Body of pancreas (tissue), 4 donors: Measurements from ENCODE around the gene RCC2. TPM values are rescaled to one million over a fixed set of nuclear protein-coding genes. Genes with fewer than 3 reads are reported as not detected.

Experiments used
- ATAC-seq: fragments of 150-250 bp; one replicate; pipeline ENCODE4 v1.9.1; 2016
- DNase-seq, 4 donors: peaks; one replicate each; pipeline ENCODE4 v3.0.0-alpha.2; 2019
- H3K27ac ChIP-seq, 4 donors: fragments of 200-600 bp; sonication (generic); 1 replicate in 3 of 4; 2 replicates in 1 of 4; pipeline versions ENCODE4 v1.5.1 to v1.6.1; 2016 to 2019; ENCODE audit warnings: mild to moderate bottlenecking in 1 of 4, mixed read lengths in 1 of 4, moderate library complexity in 1 of 4
- H3K27me3 ChIP-seq, 2 donors: fragments of 200-600 bp; sonication (generic); one replicate each; pipeline ENCODE4 v1.6.0; 2016; ENCODE audit warnings: mild to moderate bottlenecking in 1 of 2
- H3K36me3 ChIP-seq, 2 donors: fragments of 200-600 bp; sonication (generic); replicated peaks in 1 of 2; 2 replicates each; pipeline ENCODE4 v1.5.1; 2016; ENCODE audit warnings: low read depth in 2 of 2; ENCODE audit not compliant: insufficient read depth in 1 of 2
- H3K4me1 ChIP-seq: fragments of 200-600 bp; sonication (generic); one replicate; pipeline ENCODE4 v1.6.0; 2016
- H3K4me3 ChIP-seq, 2 donors: fragments of 200-600 bp; sonication (generic); 1 replicate in 1 of 2; 2 replicates in 1 of 2; pipeline ENCODE4 v1.5.1; 2016 to 2019
- H3K9me3 ChIP-seq, 3 donors: fragments of 200-600 bp; sonication (generic); 1 replicate in 2 of 3; 2 replicates in 1 of 3; pipeline ENCODE4 v1.5.1; 2016
- CTCF ChIP-seq, 7 experiments: fragments of 450-650 bp in 4 of 7; fragments of 200-600 bp in 3 of 7; sonication (generic) in 3 of 7; IDR thresholded peaks; one replicate each; pipeline ENCODE4 v1.5.1; 2016 to 2019; ENCODE audit warnings: antibody characterized with exemption in 7 of 7
- POLR2A ChIP-seq, 3 donors: fragments of 450-650 bp; IDR thresholded peaks; one replicate each; pipeline ENCODE4 v1.6.1; 2016; ENCODE audit warnings: antibody characterized with exemption in 3 of 3, mild to moderate bottlenecking in 2 of 3
- WGBS, 2 donors: methylation state at CpG; one replicate each; pipeline ENCODE4 v1.1.5; 2017; 5-methylcytosine and 5-hydroxymethylcytosine counted together
- intact Hi-C: fragments of 100-400 bp; cut with DNase I; formaldehyde crosslinking; loops from one replicate; pipeline ENCODE4 v1.15.1; 2023
- total RNA-seq, 2 donors: library from RNA; depleted of rRNA; stranded (reverse); fragments of >200 nt; gene quantifications; one replicate each; pipeline ENCODE4 v1.1.0, GENCODE V29; 2016

Gene RCC2
- total RNA-seq, 2 donors from 2014 or later, result 19.2 to 34.3 TPM

- no peak for DNase-seq
- TF ChIP-seq CTCF (IDR thresholded peaks at IDR 0.05), result no peak
- intact Hi-C loops, result no loop called here
Measured at GRCh38 chr1:17440074-17440826, 773 bp upstream of the RCC2 start.

DNA sequence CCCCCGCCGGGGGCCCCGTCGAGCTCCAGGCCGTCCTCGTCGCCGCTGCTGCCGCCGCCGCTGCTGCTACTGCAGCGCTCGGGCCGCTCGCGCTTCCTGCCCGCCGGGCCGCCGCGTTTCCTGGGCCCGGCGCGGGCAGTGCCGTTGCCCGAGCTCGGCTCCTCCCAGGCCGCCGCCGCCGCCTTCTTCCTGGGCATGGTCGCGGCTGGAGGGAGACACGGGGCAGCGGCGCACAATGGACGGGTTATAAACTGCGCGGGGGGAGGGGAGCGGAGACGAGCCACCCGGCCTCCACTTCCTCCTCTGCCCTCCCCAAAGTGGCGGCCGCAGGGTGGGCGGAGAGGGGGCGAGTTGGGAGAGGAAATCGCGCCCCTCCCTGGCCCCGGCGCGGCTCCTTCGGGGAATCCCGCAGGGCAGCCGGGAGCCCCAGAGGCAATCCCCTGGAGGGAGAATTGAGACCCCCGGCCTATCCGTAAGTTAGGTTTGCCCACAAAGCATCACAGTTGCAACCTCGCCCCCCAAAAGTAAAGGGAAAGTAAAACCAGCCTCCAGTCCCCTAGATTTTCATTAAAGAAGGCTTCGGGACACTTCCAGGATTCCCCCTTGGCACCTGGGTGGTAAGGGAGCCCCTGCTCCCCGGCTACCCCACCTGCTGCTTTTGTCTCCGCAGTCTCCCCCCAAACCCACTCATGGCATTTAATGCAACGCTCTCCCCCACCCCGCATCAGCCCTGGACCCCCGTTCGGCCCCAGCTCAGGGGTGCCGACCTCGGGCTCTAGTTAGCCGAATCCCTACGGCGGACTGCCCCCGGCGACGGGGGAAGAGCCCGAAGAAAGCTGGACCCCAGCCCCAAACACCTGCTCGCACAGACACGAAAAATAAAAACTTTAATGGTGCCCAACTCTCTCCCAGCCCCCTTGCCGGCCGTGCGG lies 893 bp downstream of the RCC2 start:
- Histone ChIP-seq H3K4me1 (peaks cover 23% of the 10 kb centered on the region), H3K4me3 (peak overlapping the region; percentile 59 to 80), H3K36me3 (no peaks in the 10 kb centered on the region), H3K9me3 (no peaks in the 10 kb centered on the region), H3K27me3 (no peaks in the 10 kb centered on the region), H3K27ac (peak overlapping the region; percentile 62 to 87 (median 82))
- peak in 1 of 3 donors; percentile 50 for TF ChIP-seq POLR2A (IDR thresholded peaks at IDR 0.05)
- no peak for TF ChIP-seq CTCF (IDR thresholded peaks at IDR 0.05)
- ATAC-seq (peak; percentile 38), DNase-seq (peak; percentile 54 to 71 (median 64))
- intact Hi-C loops, result no loop called here
- WGBS, 2 donors, result 0 to 2% methylated on average over 19 to 76 of the region's 78 CpGs

More at GRCh38 chr1:17440074-17440826, 773 bp upstream of the RCC2 start:
- no peak overlapping the region for H3K4me3 ChIP-seq
- peaks cover 23% of the 10 kb centered on the region for H3K4me1 ChIP-seq
- 59 to 60% methylated on average over 18 of the region's 18 CpGs for WGBS, 2 donors
- no peak for ATAC-seq
- no peaks in the 10 kb centered on the region for H3K36me3 ChIP-seq
- H3K27ac ChIP-seq, result peak overlapping the region in 3 of 4 donors; percentile 61 to 87 (median 82)
- H3K9me3 ChIP-seq, result no peaks in the 10 kb centered on the region
- no peaks in the 10 kb centered on the region for H3K27me3 ChIP-seq

- Histone ChIP-seq H3K36me3 (no peaks in the 10 kb centered on the region), H3K4me1 (peaks cover 23% of the 10 kb centered on the region), H3K9me3 (no peaks in the 10 kb centered on the region), H3K4me3 (peak overlapping the region in 1 of 2 donors; percentile 80), H3K27ac (peak overlapping the region; percentile 62 to 87 (median 82)), H3K27me3 (no peaks in the 10 kb centered on the region)
- peak; percentile 54 for ATAC-seq
- intact Hi-C loops, result no loop called here
- 0% methylated on average over 67 of the region's 115 CpGs; no CpG with 5 or more reads in 1 of the 2 donors for WGBS, 2 donors
- DNase-seq, result peak; percentile 15 to 48 (median 39)
- no peak for TF ChIP-seq CTCF (IDR thresholded peaks at IDR 0.05)
- TF ChIP-seq POLR2A (IDR thresholded peaks at IDR 0.05), result no peak
Measured at GRCh38 chr1:17437580-17438317, 1.7 kb downstream of the RCC2 start.

GRCh38 chr1:17437260-17437579 lies 2.3 kb downstream of the RCC2 start:
- 20 to 33% methylated on average over 1 to 9 of the region's 9 CpGs for WGBS, 2 donors
- DNase-seq (no peak), ATAC-seq (no peak)
- H3K36me3 ChIP-seq, result no peaks in the 10 kb centered on the region
- peak overlapping the region in 3 of 4 donors; percentile 24 to 87 (median 62) for H3K27ac ChIP-seq
- peaks cover 23% of the 10 kb centered on the region for H3K4me1 ChIP-seq
- intact Hi-C loops, result no loop called here
- peak in 1 of 3 donors; percentile 6 for TF ChIP-seq POLR2A (IDR thresholded peaks at IDR 0.05)
- TF ChIP-seq CTCF (IDR thresholded peaks at IDR 0.05), result no peak
- no peaks in the 10 kb centered on the region for H3K27me3 ChIP-seq
- no peaks in the 10 kb centered on the region for H3K9me3 ChIP-seq
- H3K4me3 ChIP-seq, result no peak overlapping the region
